ENCODE results near the gene FGF2. TPM values are rescaled to one million over a fixed set of nuclear protein-coding genes. Genes with fewer than 3 reads are reported as not detected.
A peak's percentile ranks its signal among the peaks of the same experiment; 100 is the strongest.

FGF2 gene
- total RNA-seq, 2 donors from 2014 or later = 25.5 to 50.2 TPM

- TF ChIP-seq, protein P1, sequence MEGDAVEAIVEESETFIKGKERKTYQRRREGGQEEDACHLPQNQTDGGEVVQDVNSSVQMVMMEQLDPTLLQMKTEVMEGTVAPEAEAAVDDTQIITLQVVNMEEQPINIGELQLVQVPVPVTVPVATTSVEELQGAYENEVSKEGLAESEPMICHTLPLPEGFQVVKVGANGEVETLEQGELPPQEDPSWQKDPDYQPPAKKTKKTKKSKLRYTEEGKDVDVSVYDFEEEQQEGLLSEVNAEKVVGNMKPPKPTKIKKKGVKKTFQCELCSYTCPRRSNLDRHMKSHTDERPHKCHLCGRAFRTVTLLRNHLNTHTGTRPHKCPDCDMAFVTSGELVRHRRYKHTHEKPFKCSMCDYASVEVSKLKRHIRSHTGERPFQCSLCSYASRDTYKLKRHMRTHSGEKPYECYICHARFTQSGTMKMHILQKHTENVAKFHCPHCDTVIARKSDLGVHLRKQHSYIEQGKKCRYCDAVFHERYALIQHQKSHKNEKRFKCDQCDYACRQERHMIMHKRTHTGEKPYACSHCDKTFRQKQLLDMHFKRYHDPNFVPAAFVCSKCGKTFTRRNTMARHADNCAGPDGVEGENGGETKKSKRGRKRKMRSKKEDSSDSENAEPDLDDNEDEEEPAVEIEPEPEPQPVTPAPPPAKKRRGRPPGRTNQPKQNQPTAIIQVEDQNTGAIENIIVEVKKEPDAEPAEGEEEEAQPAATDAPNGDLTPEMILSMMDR (IDR thresholded peaks at IDR 0.05) = peak; percentile 35
- Histone ChIP-seq H3K27me3 (replicated peaks; ENCODE audit: insufficient read depth) (no peaks in the 10 kb centered on the region), H3K9me3 (no peaks in the 10 kb centered on the region), H3K36me3 (no peaks in the 10 kb centered on the region), H3K4me1 (ENCODE audit: control insufficient read depth in 1 of 2, low read depth in 2 of 2) (peaks cover 4 to 10% of the 10 kb centered on the region in 2 donors), H3K4me3 (no peak overlapping the region), H3K27ac (no peak overlapping the region)
- no peak for DNase-seq (ENCODE audit: low spot score)
- peak; percentile 69 for ATAC-seq (ENCODE audit: insufficient number of reproducible peaks, low FRiP score, low read depth)
These were observed 87.8 kb downstream of the FGF2 start for GRCh38 chr4:122914292-122914904.

DNA sequence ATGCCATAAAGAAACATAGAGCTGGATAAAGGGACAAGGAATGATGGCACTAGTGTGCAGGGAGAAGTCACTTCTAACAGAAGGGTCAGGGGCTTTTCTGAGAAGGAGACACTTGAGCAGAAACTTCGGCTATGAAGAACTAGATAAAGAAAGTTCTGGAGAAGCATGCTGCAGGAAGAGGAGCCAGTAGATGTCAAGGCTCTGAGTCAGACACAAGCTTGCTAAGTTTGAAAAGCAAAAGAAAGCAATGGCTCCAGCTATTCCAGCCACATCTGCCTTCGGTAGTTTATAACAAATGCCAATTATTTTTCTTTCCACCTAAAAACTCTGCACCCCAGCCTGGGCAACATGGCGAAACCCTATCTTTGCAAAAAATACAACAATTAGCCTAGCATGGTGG lies 88.3 kb downstream of the FGF2 start:
- Histone ChIP-seq H3K36me3 (no peaks in the 10 kb centered on the region), H3K27me3 (replicated peaks; ENCODE audit: insufficient read depth) (no peaks in the 10 kb centered on the region), H3K9me3 (no peaks in the 10 kb centered on the region), H3K4me3 (no peak overlapping the region), H3K4me1 (ENCODE audit: control insufficient read depth in 1 of 2, low read depth in 2 of 2) (peaks cover 4 to 10% of the 10 kb centered on the region in 2 donors), H3K27ac (no peak overlapping the region)
- DNase-seq (ENCODE audit: low spot score) = no peak
- no peak for ATAC-seq (ENCODE audit: insufficient number of reproducible peaks, low FRiP score, low read depth)
- TF ChIP-seq, protein P1 (IDR thresholded peaks at IDR 0.05) = no peak

DNA sequence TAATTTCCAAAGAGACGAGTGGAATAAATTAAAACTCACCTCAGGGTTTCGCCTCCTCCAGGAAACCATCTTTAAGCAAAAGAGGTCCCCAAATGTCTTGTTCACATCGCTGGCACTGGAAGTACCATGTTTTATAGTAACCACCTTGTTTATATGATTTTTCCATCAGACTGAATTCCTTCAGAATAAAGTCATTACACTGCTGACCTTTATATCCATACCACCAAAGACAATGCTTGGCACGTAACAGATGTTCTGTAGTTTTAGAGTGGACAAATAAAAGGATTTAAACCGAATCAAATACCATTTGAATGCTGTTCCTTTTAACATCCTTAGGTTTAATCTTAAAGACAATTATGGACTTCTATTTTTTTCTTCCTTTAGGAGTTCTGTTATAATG lies 91.1 kb downstream of the FGF2 start:
- Histone ChIP-seq H3K27me3 (replicated peaks; ENCODE audit: insufficient read depth) (no peaks in the 10 kb centered on the region), H3K36me3 (no peaks in the 10 kb centered on the region), H3K27ac (no peak overlapping the region), H3K9me3 (no peaks in the 10 kb centered on the region), H3K4me3 (no peak overlapping the region), H3K4me1 (ENCODE audit: control insufficient read depth in 1 of 2, low read depth in 2 of 2) (peaks cover 9% of the 10 kb centered on the region in 2 donors)
- ATAC-seq (ENCODE audit: insufficient number of reproducible peaks, low FRiP score, low read depth) = no peak
- DNase-seq (ENCODE audit: low spot score) = no peak
- TF ChIP-seq, protein P1 (IDR thresholded peaks at IDR 0.05) = no peak

- H3K36me3 ChIP-seq = no peaks in the 10 kb centered on the region
- no peak overlapping the region for H3K4me3 ChIP-seq
- H3K27me3 ChIP-seq (replicated peaks; ENCODE audit: insufficient read depth) = no peaks in the 10 kb centered on the region
- H3K9me3 ChIP-seq = no peaks in the 10 kb centered on the region
- DNase-seq (ENCODE audit: low spot score) (no peak), ATAC-seq (ENCODE audit: insufficient number of reproducible peaks, low FRiP score, low read depth) (no peak)
- peaks cover 7 to 19% of the 10 kb centered on the region in 2 donors for H3K4me1 ChIP-seq (ENCODE audit: control insufficient read depth in 1 of 2, low read depth in 2 of 2)
- no peak overlapping the region for H3K27ac ChIP-seq
- TF ChIP-seq, protein P1 (IDR thresholded peaks at IDR 0.05) = no peak
These were observed 93.8 kb downstream of the FGF2 start for GRCh38 chr4:122920473-122920872.

DNA sequence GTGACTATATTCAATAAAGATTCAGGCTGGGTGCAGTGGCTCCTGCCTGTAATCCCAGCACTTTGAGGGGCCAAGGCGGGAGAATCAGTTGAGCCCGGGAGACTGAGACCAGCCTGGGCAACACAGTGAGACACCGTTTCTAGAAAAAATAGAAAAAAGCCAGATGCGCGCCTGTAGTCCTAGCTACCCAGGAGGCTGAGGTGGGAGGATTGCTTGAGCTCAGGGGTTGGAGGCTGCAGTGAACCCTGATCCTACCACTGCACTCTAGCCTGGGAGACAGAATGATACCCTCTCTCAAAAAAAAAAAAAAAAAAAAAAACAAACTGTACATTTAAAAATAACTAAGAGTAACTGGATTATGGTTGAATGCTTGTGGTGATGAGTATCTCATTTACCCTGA lies 94.7 kb downstream of the FGF2 start:
- Histone ChIP-seq H3K4me3 (peak overlapping the region; percentile 88), H3K27me3 (replicated peaks; ENCODE audit: insufficient read depth) (no peaks in the 10 kb centered on the region), H3K9me3 (no peaks in the 10 kb centered on the region), H3K36me3 (no peaks in the 10 kb centered on the region), H3K27ac (peak overlapping the region; percentile 66 to 71), H3K4me1 (ENCODE audit: control insufficient read depth in 1 of 2, low read depth in 2 of 2) (peaks cover 7 to 19% of the 10 kb centered on the region in 2 donors)
- ATAC-seq (ENCODE audit: insufficient number of reproducible peaks, low FRiP score, low read depth) = no peak
- no peak for DNase-seq (ENCODE audit: low spot score)
- TF ChIP-seq, protein P1 (IDR thresholded peaks at IDR 0.05) = no peak

All from thoracic aorta (tissue), 2 donors.